HepG2 (cell line): ENCODE results near the gene SLC26A2.

Experiments used
- BRCA1 ChIP-seq: sonication (generic); formaldehyde crosslinking; IDR thresholded peaks from 2 replicates; pipeline ENCODE4 v1.4.0; 2020; ENCODE audit warnings: missing genetic modification reagents
- EZH2 ChIP-seq: conservative IDR thresholded peaks from 2 replicates; pipeline ENCODE4 v1.6.1; 2012; ENCODE audit warnings: mild to moderate bottlenecking, low read depth, low read length, moderate library complexity
- JUND ChIP-seq: sonication (generic); formaldehyde crosslinking; IDR thresholded peaks from 2 replicates; pipeline ENCODE4 v1.8.0; 2022; ENCODE audit warnings: mild to moderate bottlenecking, missing genetic modification reagents
- POLR2AphosphoS2 ChIP-seq: IDR thresholded peaks from 2 replicates; pipeline ENCODE4 v1.6.1; 2011; ENCODE audit warnings: low read depth, low read length, improper control_type of control experiment
- RNF2 ChIP-seq: fragments of 450-650 bp; conservative IDR thresholded peaks from 2 replicates; pipeline ENCODE4 v1.6.1; 2016; ENCODE audit warnings: low read depth
- SYNCRIP ChIP-seq: fragments of 200-400 bp; formaldehyde crosslinking; IDR thresholded peaks from 2 replicates; pipeline ENCODE4 v1.6.1; 2018; ENCODE audit warnings: mild to moderate bottlenecking, low read depth, low read length; ENCODE audit not compliant: insufficient read depth
- ZFP41 ChIP-seq: sonication (generic); formaldehyde crosslinking; IDR thresholded peaks from 2 replicates; pipeline ENCODE4 v1.4.0; 2020; ENCODE audit warnings: mild to moderate bottlenecking, missing genetic modification reagents, borderline replicate concordance
- TF ChIP-seq, protein P1 (sequence below): sonication (generic); formaldehyde crosslinking; IDR thresholded peaks from 2 replicates; pipeline ENCODE4 v1.4.0; 2020; ENCODE audit warnings: missing genetic modification reagents

DNA sequence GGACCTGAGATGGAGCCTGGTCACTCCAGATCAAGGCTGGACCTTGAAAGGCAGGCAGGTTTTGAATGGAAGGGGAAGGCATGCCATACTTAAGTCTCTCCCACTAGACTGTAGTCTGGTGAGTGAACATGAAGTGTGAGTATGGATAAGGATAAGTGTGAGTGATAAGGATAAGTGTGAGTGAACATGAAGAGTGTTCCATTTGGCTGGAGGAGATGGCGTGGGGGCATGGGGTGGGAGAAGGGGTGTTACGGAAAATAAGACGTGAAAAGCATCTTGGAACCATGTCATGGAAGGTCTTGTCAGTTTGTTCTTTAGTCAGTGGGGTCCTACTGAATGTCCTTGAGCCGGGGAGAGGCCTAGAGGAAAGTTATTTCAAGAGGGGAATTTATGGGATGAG, 72.8 kb downstream of the SLC26A2 start:
- TF ChIP-seq, protein P1, sequence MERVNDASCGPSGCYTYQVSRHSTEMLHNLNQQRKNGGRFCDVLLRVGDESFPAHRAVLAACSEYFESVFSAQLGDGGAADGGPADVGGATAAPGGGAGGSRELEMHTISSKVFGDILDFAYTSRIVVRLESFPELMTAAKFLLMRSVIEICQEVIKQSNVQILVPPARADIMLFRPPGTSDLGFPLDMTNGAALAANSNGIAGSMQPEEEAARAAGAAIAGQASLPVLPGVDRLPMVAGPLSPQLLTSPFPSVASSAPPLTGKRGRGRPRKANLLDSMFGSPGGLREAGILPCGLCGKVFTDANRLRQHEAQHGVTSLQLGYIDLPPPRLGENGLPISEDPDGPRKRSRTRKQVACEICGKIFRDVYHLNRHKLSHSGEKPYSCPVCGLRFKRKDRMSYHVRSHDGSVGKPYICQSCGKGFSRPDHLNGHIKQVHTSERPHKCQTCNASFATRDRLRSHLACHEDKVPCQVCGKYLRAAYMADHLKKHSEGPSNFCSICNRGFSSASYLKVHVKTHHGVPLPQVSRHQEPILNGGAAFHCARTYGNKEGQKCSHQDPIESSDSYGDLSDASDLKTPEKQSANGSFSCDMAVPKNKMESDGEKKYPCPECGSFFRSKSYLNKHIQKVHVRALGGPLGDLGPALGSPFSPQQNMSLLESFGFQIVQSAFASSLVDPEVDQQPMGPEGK (CRISPR knock-in tag), result no peak
- TF ChIP-seq BRCA1 (CRISPR knock-in tag) (no peak), ZFP41 (CRISPR knock-in tag) (no peak), EZH2 (no peak), SYNCRIP (no peak), JUND (CRISPR knock-in tag) (no peak), POLR2AphosphoS2 (no peak), RNF2 (no peak)
